Measurements from ENCODE around the gene ISCU.

The ISCU gene

GRCh38 chr12:108519558-108519957, 42.8 kb upstream of the ISCU start:
- Histone ChIP-seq H3K27ac (ENCODE audit: low read depth, low read length) (no peak overlapping the region), H3K9me3 (ENCODE audit: control insufficient read depth in 5 of 5, low read length in 5 of 5) (no peaks in the 10 kb centered on the region), H3K4me3 (ENCODE audit: low read depth in 1 of 5, low read length in 5 of 5) (no peak overlapping the region), H3K36me3 (ENCODE audit: control insufficient read depth in 5 of 5, insufficient read depth in 5 of 5, low read length in 5 of 5) (peaks cover 12 to 75% (median 69%) of the 10 kb centered on the region in 5 donors), H3K9ac (ENCODE audit: low read length in 5 of 5) (no peak overlapping the region), H3K4me1 (ENCODE audit: control insufficient read depth in 5 of 5, insufficient read depth in 5 of 5, low read length in 5 of 5) (peaks cover 3 to 17% (median 16%) of the 10 kb centered on the region in 5 donors), H3K27me3 (ENCODE audit: control insufficient read depth in 5 of 5, insufficient read depth in 4 of 5, low read length in 5 of 5) (no peaks in the 10 kb centered on the region)

- H3K4me1 ChIP-seq (ENCODE audit: control insufficient read depth in 5 of 5, insufficient read depth in 5 of 5, low read length in 5 of 5): no peaks in the 10 kb centered on the region
- H3K27me3 ChIP-seq (ENCODE audit: control insufficient read depth in 5 of 5, insufficient read depth in 4 of 5, low read length in 5 of 5): no peaks in the 10 kb centered on the region
- H3K27ac ChIP-seq (ENCODE audit: low read depth, low read length): no peak overlapping the region
- H3K36me3 ChIP-seq (ENCODE audit: control insufficient read depth in 5 of 5, insufficient read depth in 5 of 5, low read length in 5 of 5): peaks cover 15 to 99% (median 94%) of the 10 kb centered on the region in 5 donors
- H3K9me3 ChIP-seq (ENCODE audit: control insufficient read depth in 5 of 5, low read length in 5 of 5): no peaks in the 10 kb centered on the region
- H3K4me3 ChIP-seq (ENCODE audit: low read depth in 1 of 5, low read length in 5 of 5): no peak overlapping the region
- no peak overlapping the region for H3K9ac ChIP-seq (ENCODE audit: low read length in 5 of 5)
These were observed 39.0 kb upstream of the ISCU start for GRCh38 chr12:108523365-108523764.

GRCh38 chr12:108525681-108526080, 36.7 kb upstream of the ISCU start:
- Histone ChIP-seq H3K36me3 (ENCODE audit: control insufficient read depth in 5 of 5, insufficient read depth in 5 of 5, low read length in 5 of 5) (peaks cover 21 to 99% (median 92%) of the 10 kb centered on the region in 5 donors), H3K4me1 (ENCODE audit: control insufficient read depth in 5 of 5, insufficient read depth in 5 of 5, low read length in 5 of 5) (no peaks in the 10 kb centered on the region), H3K4me3 (ENCODE audit: low read depth in 1 of 5, low read length in 5 of 5) (no peak overlapping the region), H3K27me3 (ENCODE audit: control insufficient read depth in 5 of 5, insufficient read depth in 4 of 5, low read length in 5 of 5) (no peaks in the 10 kb centered on the region), H3K9me3 (ENCODE audit: control insufficient read depth in 5 of 5, low read length in 5 of 5) (no peaks in the 10 kb centered on the region), H3K27ac (ENCODE audit: low read depth, low read length) (no peak overlapping the region), H3K9ac (ENCODE audit: low read length in 5 of 5) (no peak overlapping the region)

- H3K4me1 ChIP-seq (ENCODE audit: control insufficient read depth in 5 of 5, insufficient read depth in 5 of 5, low read length in 5 of 5): no peaks in the 10 kb centered on the region
- no peak overlapping the region for H3K27ac ChIP-seq (ENCODE audit: low read depth, low read length)
- H3K36me3 ChIP-seq (ENCODE audit: control insufficient read depth in 5 of 5, insufficient read depth in 5 of 5, low read length in 5 of 5): peaks cover 22 to 99% (median 91%) of the 10 kb centered on the region in 5 donors
- H3K9me3 ChIP-seq (ENCODE audit: control insufficient read depth in 5 of 5, low read length in 5 of 5): no peaks in the 10 kb centered on the region
- H3K27me3 ChIP-seq (ENCODE audit: control insufficient read depth in 5 of 5, insufficient read depth in 4 of 5, low read length in 5 of 5): no peaks in the 10 kb centered on the region
- H3K9ac ChIP-seq (ENCODE audit: low read length in 5 of 5): no peak overlapping the region
- H3K4me3 ChIP-seq (ENCODE audit: low read depth in 1 of 5, low read length in 5 of 5): no peak overlapping the region
These were observed 35.8 kb upstream of the ISCU start for GRCh38 chr12:108526482-108527165.

GRCh38 chr12:108527166-108527496, 35.3 kb upstream of the ISCU start:
- peaks cover 25 to 99% (median 91%) of the 10 kb centered on the region in 5 donors for H3K36me3 ChIP-seq (ENCODE audit: control insufficient read depth in 5 of 5, insufficient read depth in 5 of 5, low read length in 5 of 5)
- no peaks in the 10 kb centered on the region for H3K27me3 ChIP-seq (ENCODE audit: control insufficient read depth in 5 of 5, insufficient read depth in 4 of 5, low read length in 5 of 5)
- no peak overlapping the region for H3K4me3 ChIP-seq (ENCODE audit: low read depth in 1 of 5, low read length in 5 of 5)
- no peaks in the 10 kb centered on the region for H3K9me3 ChIP-seq (ENCODE audit: control insufficient read depth in 5 of 5, low read length in 5 of 5)
- no peaks in the 10 kb centered on the region for H3K4me1 ChIP-seq (ENCODE audit: control insufficient read depth in 5 of 5, insufficient read depth in 5 of 5, low read length in 5 of 5)
- no peak overlapping the region for H3K27ac ChIP-seq (ENCODE audit: low read depth, low read length)
- no peak overlapping the region for H3K9ac ChIP-seq (ENCODE audit: low read length in 5 of 5)

- H3K27ac ChIP-seq (ENCODE audit: low read depth, low read length): no peak overlapping the region
- peaks cover 28 to 96% (median 79%) of the 10 kb centered on the region in 5 donors for H3K36me3 ChIP-seq (ENCODE audit: control insufficient read depth in 5 of 5, insufficient read depth in 5 of 5, low read length in 5 of 5)
These were observed 32.2 kb upstream of the ISCU start for GRCh38 chr12:108530161-108530560.

GRCh38 chr12:108531929-108532848, 30.2 kb upstream of the ISCU start:
- Histone ChIP-seq H3K9me3 (ENCODE audit: control insufficient read depth in 5 of 5, low read length in 5 of 5) (no peaks in the 10 kb centered on the region), H3K27ac (ENCODE audit: low read depth, low read length) (no peak overlapping the region), H3K4me3 (ENCODE audit: low read depth in 1 of 5, low read length in 5 of 5) (no peak overlapping the region), H3K4me1 (ENCODE audit: control insufficient read depth in 5 of 5, insufficient read depth in 5 of 5, low read length in 5 of 5) (no peaks in the 10 kb centered on the region), H3K36me3 (ENCODE audit: control insufficient read depth in 5 of 5, insufficient read depth in 5 of 5, low read length in 5 of 5) (peaks cover 39 to 96% (median 79%) of the 10 kb centered on the region in 5 donors), H3K27me3 (ENCODE audit: control insufficient read depth in 5 of 5, insufficient read depth in 4 of 5, low read length in 5 of 5) (no peaks in the 10 kb centered on the region), H3K9ac (ENCODE audit: low read length in 5 of 5) (no peak overlapping the region)

More at GRCh38 chr12:108530161-108530560, 32.2 kb upstream of the ISCU start:
- no peaks in the 10 kb centered on the region for H3K27me3 ChIP-seq (ENCODE audit: control insufficient read depth in 5 of 5, insufficient read depth in 4 of 5, low read length in 5 of 5)
- no peak overlapping the region for H3K4me3 ChIP-seq (ENCODE audit: low read depth in 1 of 5, low read length in 5 of 5)
- no peaks in the 10 kb centered on the region for H3K4me1 ChIP-seq (ENCODE audit: control insufficient read depth in 5 of 5, insufficient read depth in 5 of 5, low read length in 5 of 5)
- no peaks in the 10 kb centered on the region for H3K9me3 ChIP-seq (ENCODE audit: control insufficient read depth in 5 of 5, low read length in 5 of 5)
- H3K9ac ChIP-seq (ENCODE audit: low read length in 5 of 5): no peak overlapping the region

GRCh38 chr12:108538146-108538545, 24.2 kb upstream of the ISCU start:
- H3K36me3 ChIP-seq (ENCODE audit: control insufficient read depth in 5 of 5, insufficient read depth in 5 of 5, low read length in 5 of 5): peaks cover 45 to 70% (median 55%) of the 10 kb centered on the region in 5 donors

GRCh38 chr12:108538616-108539195, 23.7 kb upstream of the ISCU start:
- H3K9me3 ChIP-seq (ENCODE audit: control insufficient read depth in 5 of 5, low read length in 5 of 5): no peaks in the 10 kb centered on the region
- H3K4me1 ChIP-seq (ENCODE audit: control insufficient read depth in 5 of 5, insufficient read depth in 5 of 5, low read length in 5 of 5): no peaks in the 10 kb centered on the region
- H3K4me3 ChIP-seq (ENCODE audit: low read depth in 1 of 5, low read length in 5 of 5): no peak overlapping the region
- H3K9ac ChIP-seq (ENCODE audit: low read length in 5 of 5): no peak overlapping the region
- H3K36me3 ChIP-seq (ENCODE audit: control insufficient read depth in 5 of 5, insufficient read depth in 5 of 5, low read length in 5 of 5): peaks cover 40 to 70% (median 60%) of the 10 kb centered on the region in 5 donors
- no peak overlapping the region for H3K27ac ChIP-seq (ENCODE audit: low read depth, low read length)
- H3K27me3 ChIP-seq (ENCODE audit: control insufficient read depth in 5 of 5, insufficient read depth in 4 of 5, low read length in 5 of 5): no peaks in the 10 kb centered on the region

More at GRCh38 chr12:108538146-108538545, 24.2 kb upstream of the ISCU start:
- Histone ChIP-seq H3K9ac (ENCODE audit: low read length in 5 of 5) (no peak overlapping the region), H3K4me3 (ENCODE audit: low read depth in 1 of 5, low read length in 5 of 5) (no peak overlapping the region), H3K4me1 (ENCODE audit: control insufficient read depth in 5 of 5, insufficient read depth in 5 of 5, low read length in 5 of 5) (no peaks in the 10 kb centered on the region), H3K9me3 (ENCODE audit: control insufficient read depth in 5 of 5, low read length in 5 of 5) (no peaks in the 10 kb centered on the region), H3K27me3 (ENCODE audit: control insufficient read depth in 5 of 5, insufficient read depth in 4 of 5, low read length in 5 of 5) (no peaks in the 10 kb centered on the region), H3K27ac (ENCODE audit: low read depth, low read length) (no peak overlapping the region)

- Histone ChIP-seq H3K27ac (ENCODE audit: low read depth, low read length) (no peak overlapping the region), H3K4me3 (ENCODE audit: low read depth in 1 of 5, low read length in 5 of 5) (no peak overlapping the region), H3K4me1 (ENCODE audit: control insufficient read depth in 5 of 5, insufficient read depth in 5 of 5, low read length in 5 of 5) (peaks cover 0 to 4% (median 0%) of the 10 kb centered on the region in 5 donors), H3K9ac (ENCODE audit: low read length in 5 of 5) (no peak overlapping the region), H3K36me3 (ENCODE audit: control insufficient read depth in 5 of 5, insufficient read depth in 5 of 5, low read length in 5 of 5) (peaks cover 30 to 67% (median 58%) of the 10 kb centered on the region in 5 donors), H3K9me3 (ENCODE audit: control insufficient read depth in 5 of 5, low read length in 5 of 5) (no peaks in the 10 kb centered on the region), H3K27me3 (ENCODE audit: control insufficient read depth in 5 of 5, insufficient read depth in 4 of 5, low read length in 5 of 5) (no peaks in the 10 kb centered on the region)
These were observed 20.1 kb upstream of the ISCU start for GRCh38 chr12:108542320-108542719.

All from subcutaneous abdominal adipose tissue (tissue), 5 donors.